Erythroblast (primary cell): ENCODE data around the gene TMEM170B.

Experiments
- DNase-seq, 2 experiments: peaks; one replicate each; lab custom pipeline; 2025; lab: John Stamatoyannopoulos, UW
- GATA1 ChIP-seq: IDR thresholded peaks from 2 replicates; pipeline ENCODE4 v1.6.1; 2011; ENCODE audit warnings: low read depth, mild to moderate bottlenecking, control low read depth, low read length, moderate library complexity
- POLR2A ChIP-seq: IDR thresholded peaks from 2 replicates; pipeline ENCODE4 v1.6.1; 2011; ENCODE audit warnings: mild to moderate bottlenecking, low read length

Gene TMEM170B

GRCh38 chr6:11585426-11586016, 48.0 kb downstream of the TMEM170B start:
- TF ChIP-seq POLR2A = no peak
- TF ChIP-seq GATA1 = no peak
- peak; percentile 11 to 41 for DNase-seq

- no peak for DNase-seq
- no peak for TF ChIP-seq GATA1
- no peak for TF ChIP-seq POLR2A
Observed at GRCh38 chr6:11586117-11586516, 48.6 kb downstream of the TMEM170B start.

- no peak for DNase-seq
Observed at GRCh38 chr6:11586536-11586935, 49.0 kb downstream of the TMEM170B start.

GRCh38 chr6:11589261-11589660, 51.7 kb downstream of the TMEM170B start:
- DNase-seq = no peak
- TF ChIP-seq GATA1 = no peak
- TF ChIP-seq POLR2A = no peak

More at GRCh38 chr6:11586536-11586935, 49.0 kb downstream of the TMEM170B start:
- TF ChIP-seq GATA1 = no peak
- TF ChIP-seq POLR2A = no peak

- no peak for DNase-seq
- TF ChIP-seq GATA1 = no peak
- TF ChIP-seq POLR2A = no peak
Observed at GRCh38 chr6:11592294-11592906, 54.9 kb downstream of the TMEM170B start.

GRCh38 chr6:11593096-11593495, 55.5 kb downstream of the TMEM170B start:
- no peak for DNase-seq
- TF ChIP-seq POLR2A = no peak
- no peak for TF ChIP-seq GATA1

- TF ChIP-seq POLR2A (no peak), GATA1 (no peak)
- peak in 1 of 2 experiments; percentile 3 for DNase-seq
Observed at GRCh38 chr6:11595903-11596302, 58.4 kb downstream of the TMEM170B start.

- DNase-seq = no peak
- no peak for TF ChIP-seq GATA1
Observed at GRCh38 chr6:11596640-11597237, 59.2 kb downstream of the TMEM170B start.

GRCh38 chr6:11598687-11599086, 61.1 kb downstream of the TMEM170B start:
- TF ChIP-seq GATA1 = no peak

GRCh38 chr6:11600251-11600650, 62.7 kb downstream of the TMEM170B start:
- DNase-seq = no peak
- TF ChIP-seq POLR2A = no peak
- no peak for TF ChIP-seq GATA1

More at GRCh38 chr6:11598687-11599086, 61.1 kb downstream of the TMEM170B start:
- DNase-seq = no peak

GRCh38 chr6:11601776-11602605, 64.4 kb downstream of the TMEM170B start:
- TF ChIP-seq GATA1 = no peak
- no peak for TF ChIP-seq POLR2A
- DNase-seq = no peak

GRCh38 chr6:11604215-11604614, 66.7 kb downstream of the TMEM170B start:
- TF ChIP-seq POLR2A = no peak
- TF ChIP-seq GATA1 = no peak
- no peak for DNase-seq

- DNase-seq = no peak
- TF ChIP-seq POLR2A (no peak), GATA1 (no peak)
Observed at GRCh38 chr6:11604836-11605506, 67.4 kb downstream of the TMEM170B start.

- DNase-seq = no peak
- TF ChIP-seq GATA1 = no peak
- TF ChIP-seq POLR2A = no peak
Observed at GRCh38 chr6:11605507-11605905, 68.0 kb downstream of the TMEM170B start.
